Activated T-helper 1 cell treated with anti-CD3 and anti-CD28 coated beads, Interleukin-2, amount 50 U/mL, for 16 hours (primary cell): ENCODE measurements around the gene GRM8.
"Not testable (repeated sequence)": the region's sequence is repeated elsewhere in the genome, so short reads cannot be mapped to it uniquely, and the experiment has no call there.

Experiments
- DNase-seq, 2 donors: peaks; one replicate each; pipeline ENCODE4 v3.0.0-alpha.2; 2020; ENCODE audit warnings: low read depth in 1 of 2, low spot score in 1 of 2

The GRM8 gene

GRCh38 chr7:126931581-126931980 is 321.2 kb downstream of the GRM8 start:
- DNase-seq = no peak

DNA sequence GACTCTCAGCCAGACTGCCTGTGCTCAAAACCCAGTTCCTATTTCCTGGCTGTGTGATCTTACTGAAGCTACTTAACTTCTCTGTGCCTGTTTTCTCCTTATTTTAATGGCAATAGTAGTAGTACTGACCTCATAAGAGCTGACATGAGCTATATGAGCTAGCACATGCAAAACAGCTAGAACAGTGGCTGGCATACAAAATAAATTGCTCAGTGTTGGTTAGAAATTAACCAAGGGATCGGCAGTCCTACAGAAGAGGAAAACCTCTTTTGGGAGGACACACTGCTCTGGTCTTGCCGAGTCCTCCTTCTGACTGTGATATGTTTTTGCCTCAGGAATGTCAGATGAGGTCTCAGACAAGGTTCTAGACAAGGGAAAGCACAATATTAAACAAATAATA is 322.6 kb downstream of the GRM8 start:
- DNase-seq = no peak

DNA sequence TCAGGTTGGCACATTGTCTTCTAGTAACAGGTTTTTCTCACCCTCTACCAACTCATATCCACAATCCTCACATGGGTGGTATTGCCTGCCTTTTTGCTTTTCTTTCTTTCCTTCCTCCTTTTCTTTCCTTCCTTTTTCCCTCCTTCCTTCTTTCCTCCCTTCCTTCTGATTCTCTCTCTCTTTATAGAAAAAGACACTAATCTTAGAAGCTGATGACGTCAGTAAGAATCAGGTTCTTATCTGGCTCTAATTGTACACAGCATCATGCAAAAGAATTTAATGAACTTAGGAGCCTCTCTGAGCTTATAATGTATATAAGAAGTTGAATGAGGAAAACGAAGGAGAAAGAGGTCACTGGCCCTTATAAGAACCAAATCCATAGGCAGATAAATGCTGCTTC is 328.3 kb downstream of the GRM8 start:
- DNase-seq = no peak

DNA sequence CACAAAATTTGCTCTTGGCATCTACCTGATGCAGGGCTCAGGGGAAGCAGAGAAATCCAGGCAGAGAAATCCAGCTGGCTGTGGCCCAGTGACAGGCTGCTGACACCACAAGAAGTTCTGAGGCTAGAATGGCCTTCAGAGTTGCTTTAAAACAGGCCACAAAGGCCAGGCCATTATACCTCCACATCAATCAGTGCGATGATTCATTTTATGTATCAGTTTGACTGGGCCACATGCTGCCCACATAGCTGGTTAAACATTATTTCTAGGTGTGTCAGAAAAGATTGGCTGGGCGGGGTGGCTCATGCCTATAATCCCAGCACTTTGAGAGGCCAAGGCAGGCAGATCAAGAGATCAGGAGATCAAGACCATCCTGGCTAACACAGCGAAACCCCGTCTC is 341.1 kb downstream of the GRM8 start:
- not testable (repeated sequence) for DNase-seq

DNA sequence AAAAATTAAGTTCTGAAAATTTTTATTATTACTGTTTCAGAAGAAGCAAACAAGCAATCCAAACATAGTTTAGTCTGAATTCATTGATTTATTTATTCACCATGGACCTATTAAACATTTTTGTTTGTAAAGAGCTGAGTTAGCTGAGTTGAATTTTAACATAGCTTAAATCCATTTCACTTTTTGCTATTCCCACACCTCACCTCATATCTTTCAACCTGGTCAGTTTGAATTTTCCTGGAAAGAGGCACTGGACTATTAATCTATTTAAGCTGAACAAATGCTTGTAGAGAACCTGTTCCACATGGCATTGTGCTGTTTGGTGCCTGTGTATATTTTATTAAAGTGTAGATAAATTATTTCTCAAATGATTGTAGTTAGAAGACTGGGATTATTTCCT is 344.2 kb downstream of the GRM8 start:
- DNase-seq = not testable (repeated sequence)

- DNase-seq = not testable (repeated sequence)
These were observed 345.1 kb downstream of the GRM8 start for GRCh38 chr7:126907657-126908056.

GRCh38 chr7:126905255-126905654 is 347.5 kb downstream of the GRM8 start:
- not testable (repeated sequence) for DNase-seq

DNA sequence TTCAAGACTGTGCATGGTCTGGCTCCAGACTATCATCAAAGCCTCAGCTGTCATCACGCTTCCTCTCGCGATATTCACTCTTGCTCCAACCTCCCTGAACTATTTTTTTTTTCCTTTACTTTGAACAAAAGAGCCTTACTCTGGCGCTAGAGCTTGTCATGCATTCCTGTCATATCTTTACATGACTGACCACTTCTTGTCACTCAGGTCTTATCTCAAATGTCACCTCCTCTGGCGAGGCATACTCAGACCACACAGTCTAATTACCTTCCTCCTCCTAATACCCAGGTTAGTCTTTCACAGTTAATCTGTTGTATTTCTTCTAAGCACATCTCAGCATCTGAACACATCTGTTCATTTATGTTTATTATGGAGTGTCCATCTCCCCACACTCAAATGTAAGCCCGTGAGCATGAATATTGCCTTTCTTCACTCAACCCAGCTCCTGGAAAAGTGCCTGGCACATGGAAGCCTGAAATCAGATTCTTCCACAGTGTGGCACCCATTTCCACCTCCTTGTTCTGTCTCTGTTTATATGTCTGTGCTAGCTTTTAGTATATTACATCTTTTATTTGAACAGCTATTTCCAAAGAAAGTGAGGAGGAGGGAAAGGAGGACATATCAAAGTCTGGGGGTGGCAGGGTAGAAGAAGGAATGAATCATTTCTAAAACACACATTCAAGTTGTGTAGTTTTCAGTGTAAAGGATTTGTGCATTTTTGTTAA is 351.5 kb downstream of the GRM8 start:
- DNase-seq = not testable (repeated sequence)

DNA sequence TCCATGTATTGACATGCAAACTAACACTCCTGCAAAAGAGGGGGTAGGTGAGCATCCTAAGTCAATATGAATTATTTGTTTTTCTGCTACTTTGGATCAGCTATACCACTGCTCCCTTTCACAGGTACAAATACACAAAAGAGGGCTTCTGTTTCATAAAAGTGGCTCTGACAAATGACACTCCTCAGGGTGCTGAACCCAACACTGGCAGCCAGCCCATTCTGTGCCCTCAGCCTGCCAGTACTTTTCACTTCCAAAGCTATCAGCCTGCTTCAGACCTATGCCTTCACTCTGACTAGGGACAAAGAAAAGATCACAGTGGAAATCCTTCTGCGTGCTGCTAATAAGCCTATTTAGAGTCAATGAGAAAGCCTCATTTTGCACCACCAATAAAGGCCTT is 364.8 kb downstream of the GRM8 start:
- not testable (repeated sequence) for DNase-seq

GRCh38 chr7:126887560-126887959 is 365.2 kb downstream of the GRM8 start:
- not testable (repeated sequence) for DNase-seq

DNA sequence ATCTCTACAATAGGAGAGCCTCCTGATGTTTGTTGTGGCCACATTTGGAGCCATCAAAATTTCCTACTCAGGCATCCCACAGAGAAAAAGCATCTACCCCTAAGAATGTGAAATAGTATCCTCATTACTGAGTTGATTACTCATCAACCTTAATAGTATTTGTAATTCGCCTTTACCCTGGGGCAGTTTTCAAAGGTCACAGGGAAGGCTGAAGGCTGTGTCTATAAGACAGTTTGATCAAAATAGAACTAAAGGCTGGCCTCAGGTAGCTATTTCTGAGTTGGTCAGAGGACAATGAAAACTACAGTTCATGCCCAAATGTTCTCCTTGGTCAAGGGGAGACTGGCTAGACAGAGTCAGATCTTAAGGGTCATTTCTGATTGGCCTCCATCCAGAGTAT is 370.0 kb downstream of the GRM8 start:
- not testable (repeated sequence) for DNase-seq

- DNase-seq = not testable (repeated sequence)
These were observed 370.8 kb downstream of the GRM8 start for GRCh38 chr7:126881908-126882307.

GRCh38 chr7:126881315-126881714 is 371.4 kb downstream of the GRM8 start:
- DNase-seq = no peak

DNA sequence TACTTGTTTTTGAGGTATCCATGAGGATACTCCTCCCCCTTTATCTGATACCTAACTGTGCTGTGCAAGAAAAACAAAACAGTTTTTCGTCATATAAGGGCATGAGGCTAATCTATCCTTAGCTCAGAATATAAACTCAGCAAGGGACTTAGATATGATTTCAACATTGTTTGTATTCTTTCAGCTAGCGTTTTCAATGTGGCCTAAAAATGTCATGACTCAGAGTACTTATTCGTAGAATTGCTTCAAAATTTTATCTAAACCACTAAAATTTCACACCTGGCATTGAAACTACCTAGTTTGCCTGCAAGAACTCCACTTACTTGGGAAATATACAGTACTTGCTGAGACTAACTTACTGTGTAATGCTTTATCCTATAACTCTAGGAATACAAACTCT is 376.2 kb downstream of the GRM8 start:
- DNase-seq = not testable (repeated sequence)

GRCh38 chr7:126856691-126857291 is 395.9 kb downstream of the GRM8 start:
- DNase-seq = no peak

GRCh38 chr7:126845331-126845730 is 407.4 kb downstream of the GRM8 start:
- DNase-seq = no peak

- DNase-seq = no peak
These were observed 408.9 kb downstream of the GRM8 start for GRCh38 chr7:126843883-126844282.

DNA sequence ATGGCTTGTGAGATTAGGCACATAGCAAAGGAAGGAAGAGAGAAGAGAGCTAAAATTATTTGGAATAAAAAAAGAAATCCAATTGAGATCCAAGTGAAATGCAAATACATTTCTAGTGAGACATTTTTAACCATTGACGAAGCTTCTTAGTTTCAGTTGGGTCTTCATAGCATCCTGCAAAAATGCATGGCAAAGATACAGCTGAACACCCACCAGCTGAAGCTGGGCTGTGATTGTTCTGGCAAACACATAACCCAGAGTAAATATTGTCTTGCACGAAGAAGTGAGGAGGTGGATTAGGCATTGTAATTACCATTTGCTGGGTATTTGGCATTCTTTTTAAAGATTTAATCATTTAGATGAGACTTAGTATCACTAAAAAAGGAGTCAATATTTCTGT is 409.4 kb downstream of the GRM8 start:
- DNase-seq = no peak

GRCh38 chr7:126842451-126842850 is 410.3 kb downstream of the GRM8 start:
- no peak for DNase-seq

DNA sequence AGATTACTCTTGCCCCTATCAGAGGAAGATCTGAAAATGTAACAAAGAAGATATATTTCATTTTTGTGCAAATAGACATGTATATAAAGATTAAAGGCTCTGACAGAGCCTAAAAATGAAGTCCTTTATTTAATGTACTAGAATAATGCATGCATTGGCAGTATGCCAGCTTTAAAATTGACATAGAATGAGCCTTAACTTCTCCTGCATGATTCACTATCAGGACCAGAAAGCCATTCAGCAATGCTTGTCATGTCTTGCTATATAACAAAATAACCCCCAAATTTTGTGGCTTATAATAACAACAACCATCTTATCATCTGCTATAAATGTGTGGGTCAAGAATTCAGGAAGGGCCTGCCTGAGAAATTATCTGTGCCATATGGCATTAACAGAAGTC is 411.9 kb downstream of the GRM8 start:
- DNase-seq = no peak

- DNase-seq = no peak
These were observed 413.1 kb downstream of the GRM8 start for GRCh38 chr7:126839624-126840023.

- no peak for DNase-seq
These were observed 414.5 kb downstream of the GRM8 start for GRCh38 chr7:126838194-126838593.

DNA sequence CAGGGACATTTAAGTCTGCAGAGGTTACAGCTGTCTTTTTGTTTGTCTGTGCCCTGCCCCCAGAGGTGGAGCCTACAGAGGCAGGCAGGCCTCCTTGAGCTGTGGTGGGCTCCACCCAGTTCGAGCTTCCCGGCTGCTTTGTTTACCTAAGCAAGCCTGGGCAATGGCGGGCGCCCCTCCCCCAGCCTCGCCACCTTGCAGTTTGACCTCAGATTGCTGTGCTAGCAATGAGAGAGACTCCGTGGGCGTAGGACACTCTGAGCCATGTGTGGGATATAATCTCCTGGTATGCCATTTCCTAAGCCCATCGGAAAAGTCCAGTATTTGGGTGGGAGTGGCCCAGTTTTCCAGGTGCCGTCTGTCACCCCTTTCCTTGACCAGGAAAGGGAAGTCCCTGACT is 421.5 kb downstream of the GRM8 start:
- not testable (repeated sequence) for DNase-seq
